Measurements from ENCODE around the gene KCTD5. TPM values are rescaled to one million over a fixed set of nuclear protein-coding genes. Genes with fewer than 3 reads are reported as not detected.

The KCTD5 gene
- total and polyA plus RNA-seq, 9 of the 15 experiments (the other 6 are each of a cell fraction or from before 2014, with no cell fraction given), result 0.73 to 58.3 (median 32.3) TPM

- no peak for TF ChIP-seq ETS2 (tag; IDR thresholded peaks at IDR 0.05; ENCODE audit: borderline replicate concordance, poor library complexity, severe bottlenecking)
- no peak for TF ChIP-seq ZNF740 (CRISPR knock-in tag; IDR thresholded peaks at IDR 0.05)
- no peak for TF ChIP-seq ZNF740 (tag; IDR thresholded peaks at IDR 0.05)
- TF ChIP-seq MNT (conservative IDR thresholded peaks at IDR 0.05), result peak in 1 of 2 experiments; percentile 44; a peak in 1 of 4 replicates
- TF ChIP-seq SIN3B (IDR thresholded peaks at IDR 0.05; ENCODE audit: low read depth), result no peak
- no peak for TF ChIP-seq MAZ (CRISPR knock-in tag; conservative IDR thresholded peaks at IDR 0.05 in 1 of 2, IDR thresholded peaks at IDR 0.05 in 1 of 2)
- no peak for TF ChIP-seq FUS (optimal IDR thresholded peaks at IDR 0.05; ENCODE audit: low read depth, low read length)
- TF ChIP-seq ESRRA (IDR thresholded peaks at IDR 0.05; ENCODE audit: borderline replicate concordance, low read depth), result no peak
- no peak for TF ChIP-seq RB1 (IDR thresholded peaks at IDR 0.05; ENCODE audit: low read depth)
- TF ChIP-seq TEAD4 (IDR thresholded peaks at IDR 0.05; ENCODE audit: low read length), result no peak
- no peak for TF ChIP-seq TEAD4 (CRISPR knock-in tag; IDR thresholded peaks at IDR 0.05; ENCODE audit: borderline replicate concordance)
- no peak for TF ChIP-seq ZNF512 (tag; IDR thresholded peaks at IDR 0.05)
- no peak for TF ChIP-seq ADNP (tag; IDR thresholded peaks at IDR 0.05)
- no peak for TF ChIP-seq ZBTB33 (CRISPR knock-in tag; IDR thresholded peaks at IDR 0.05)
- TF ChIP-seq GABPB1 (CRISPR knock-in tag; IDR thresholded peaks at IDR 0.05), result no peak
- no peak for TF ChIP-seq ZBTB43 (CRISPR knock-in tag; IDR thresholded peaks at IDR 0.05)
- no peak for TF ChIP-seq ZNF24 (IDR thresholded peaks at IDR 0.05)
- TF ChIP-seq SMC3 (conservative IDR thresholded peaks at IDR 0.05; ENCODE audit: insufficient read depth, low read depth, low read length), result no peak
- no peak for TF ChIP-seq ZNF76 (CRISPR knock-in tag; IDR thresholded peaks at IDR 0.05; ENCODE audit: borderline replicate concordance)
- TF ChIP-seq ZNF316 (IDR thresholded peaks at IDR 0.05), result peak; percentile 70
Measured at GRCh38 chr16:2663553-2664546, 18.5 kb upstream of the KCTD5 start (continued).
